H9 (cell line): ENCODE results near the gene RNF31. TPM values are rescaled to one million over a fixed set of nuclear protein-coding genes. Genes with fewer than 3 reads are reported as not detected.

Experiments
- DNase-seq: peaks from one replicate; pipeline ENCODE4 v3.0.0-alpha.2; 2017
- H2AFZ ChIP-seq: one replicate; pipeline ENCODE4 v1.6.1; 2013; ENCODE audit warnings: mild to moderate bottlenecking, low read length, control low read depth, moderate library complexity
- H2AK5ac ChIP-seq: 2 replicates; pipeline ENCODE4 v1.6.1; 2013; ENCODE audit warnings: low read length, control low read depth, mixed read lengths; ENCODE audit not compliant: insufficient read length
- H2BK120ac ChIP-seq: one replicate; pipeline ENCODE4 v1.6.1; 2013; ENCODE audit warnings: low read depth, mild to moderate bottlenecking, low read length, control low read depth, inconsistent platforms; ENCODE audit not compliant: poor library complexity, severe bottlenecking
- H2BK12ac ChIP-seq: 2 replicates; pipeline ENCODE4 v1.6.1; 2013; ENCODE audit warnings: low read length, control low read depth, mixed read lengths, low read depth; ENCODE audit not compliant: insufficient read length
- H2BK15ac ChIP-seq: 2 replicates; pipeline ENCODE4 v1.6.1; 2013; ENCODE audit warnings: low read depth, low read length, control low read depth
- H2BK20ac ChIP-seq: one replicate; pipeline ENCODE4 v1.6.1; 2013; ENCODE audit warnings: low read depth, mild to moderate bottlenecking, low read length, control low read depth, inconsistent platforms; ENCODE audit not compliant: poor library complexity, severe bottlenecking
- H2BK5ac ChIP-seq: 2 replicates; pipeline ENCODE4 v1.6.1; 2013; ENCODE audit warnings: low read length, control low read depth, mixed read lengths; ENCODE audit not compliant: insufficient read length
- H3K14ac ChIP-seq: 2 replicates; pipeline ENCODE4 v1.6.1; 2013; ENCODE audit warnings: low read length, control low read depth; ENCODE audit not compliant: insufficient read depth
- H3K18ac ChIP-seq: 2 replicates; pipeline ENCODE4 v1.6.1; 2013; ENCODE audit warnings: low read depth, mild to moderate bottlenecking, mixed read lengths, low read length, control low read depth; ENCODE audit not compliant: insufficient read length
- H3K23ac ChIP-seq: 2 replicates; pipeline ENCODE4 v1.6.1; 2013; ENCODE audit warnings: low read length, control low read depth, mixed read lengths, low read depth; ENCODE audit not compliant: insufficient read length
- H3K23me2 ChIP-seq: 2 replicates; pipeline ENCODE4 v1.6.1; 2013; ENCODE audit warnings: low read depth, mild to moderate bottlenecking, mixed read lengths, low read length, control low read depth; ENCODE audit not compliant: insufficient read length, poor library complexity, severe bottlenecking
- H3K27ac ChIP-seq: 2 replicates; pipeline ENCODE4 v1.5.1; 2013; ENCODE audit warnings: low read length, control low read depth, mixed read lengths, low read depth; ENCODE audit not compliant: insufficient read length
- H3K27me3 ChIP-seq: 2 replicates; pipeline ENCODE4 v1.6.1; 2013; ENCODE audit warnings: low read length, control low read depth, inconsistent platforms; ENCODE audit not compliant: insufficient read depth
- H3K4ac ChIP-seq: 2 replicates; pipeline ENCODE4 v1.6.1; 2013; ENCODE audit warnings: low read depth, mild to moderate bottlenecking, control low read depth, inconsistent platforms, low read length, moderate library complexity
- H3K4me1 ChIP-seq: 2 replicates; pipeline ENCODE4 v1.6.1; 2013; ENCODE audit warnings: low read length, control low read depth, inconsistent platforms; ENCODE audit not compliant: insufficient read depth
- H3K4me2 ChIP-seq: 2 replicates; pipeline ENCODE4 v1.6.1; 2013; ENCODE audit warnings: low read length, control low read depth, mixed read lengths; ENCODE audit not compliant: insufficient read length, insufficient read depth
- H3K56ac ChIP-seq: 2 replicates; pipeline ENCODE4 v1.6.1; 2013; ENCODE audit warnings: low read depth, mild to moderate bottlenecking, mixed read lengths, low read length, control low read depth; ENCODE audit not compliant: insufficient read length
- H3K79me1 ChIP-seq: 2 replicates; pipeline ENCODE4 v1.6.1; 2013; ENCODE audit warnings: low read depth, mild to moderate bottlenecking, moderate library complexity, low read length, control low read depth, inconsistent platforms; ENCODE audit not compliant: insufficient read depth, poor library complexity, severe bottlenecking
- H3K79me2 ChIP-seq: 2 replicates; pipeline ENCODE4 v1.6.1; 2013; ENCODE audit warnings: low read length, control low read depth, inconsistent platforms; ENCODE audit not compliant: insufficient read depth
- H3K9ac ChIP-seq: 2 replicates; pipeline ENCODE4 v1.6.1; 2013; ENCODE audit warnings: low read length, control low read depth, mixed read lengths; ENCODE audit not compliant: insufficient read length; ENCODE audit errors: extremely low read depth
- H3K9me3 ChIP-seq: one replicate; pipeline ENCODE4 v1.6.1; 2013; ENCODE audit warnings: low read depth, low read length, inconsistent platforms; ENCODE audit not compliant: control insufficient read depth
- H3T11ph ChIP-seq: one replicate; pipeline ENCODE4 v1.6.1; 2013; ENCODE audit warnings: mild to moderate bottlenecking, low read length, control low read depth, inconsistent platforms
- H4K20me1 ChIP-seq: one replicate; pipeline ENCODE4 v1.6.1; 2013; ENCODE audit not compliant: control insufficient read depth, insufficient read length, insufficient read depth
- H4K5ac ChIP-seq: 2 replicates; pipeline ENCODE4 v1.6.1; 2013; ENCODE audit warnings: low read depth, mild to moderate bottlenecking, mixed read lengths, low read length, control low read depth; ENCODE audit not compliant: insufficient read length
- H4K8ac ChIP-seq: replicated peaks from 2 replicates; pipeline ENCODE4 v1.6.1; 2013; ENCODE audit warnings: low read length, control low read depth, mixed read lengths, low read depth; ENCODE audit not compliant: insufficient read length
- H4K91ac ChIP-seq: 2 replicates; pipeline ENCODE4 v1.6.1; 2013; ENCODE audit warnings: low read depth, mild to moderate bottlenecking, moderate library complexity, mixed read lengths, low read length, control low read depth; ENCODE audit not compliant: insufficient read length
- H3K27ac Mint-ChIP-seq, 3 experiments: 2 replicates in 2 of 3; 3 replicates in 1 of 3; pipeline ENCODE4 v1.8.0; 2020 to 2021; ENCODE audit warnings: mixed read lengths in 3 of 3, mild to moderate bottlenecking in 1 of 3, moderate library complexity in 1 of 3
- H3K27me3 Mint-ChIP-seq: 2 replicates; pipeline ENCODE4 v1.8.0; 2021; ENCODE audit warnings: low read depth, mild to moderate bottlenecking, moderate library complexity, mixed read lengths
- H3K36me3 Mint-ChIP-seq, 3 experiments: 2 replicates in 2 of 3; 3 replicates in 1 of 3; pipeline ENCODE4 v1.8.0; 2020 to 2021; ENCODE audit warnings: low read depth in 3 of 3, mixed read lengths in 3 of 3; ENCODE audit not compliant: insufficient read depth in 1 of 3
- H3K4me1 Mint-ChIP-seq, 2 experiments: 2 replicates each; pipeline ENCODE4 v1.8.0; 2020; ENCODE audit warnings: mixed read lengths in 2 of 2
- H3K4me3 Mint-ChIP-seq, 2 experiments: 2 replicates in 1 of 2; 3 replicates in 1 of 2; pipeline ENCODE4 v1.8.0; 2020 to 2021; ENCODE audit warnings: mild to moderate bottlenecking in 2 of 2, mixed read lengths in 2 of 2, moderate library complexity in 1 of 2
- H3K9me3 Mint-ChIP-seq, 2 experiments: 2 replicates in 1 of 2; 3 replicates in 1 of 2; pipeline ENCODE4 v1.8.0; 2020; ENCODE audit warnings: mild to moderate bottlenecking in 2 of 2, mixed read lengths in 2 of 2, moderate library complexity in 1 of 2
- WGBS: extraction: QIAGEN DNeasy Blood & Tissue Kit; methylation state at CpG from one replicate; pipeline ENCODE4 v1.1.7; 2013; ENCODE audit warnings: missing lambda C conversion rate, low lambda C conversion rate, mixed read lengths; ENCODE audit not compliant: insufficient read length; ENCODE audit errors: extremely low coverage; 5-methylcytosine and 5-hydroxymethylcytosine counted together
- total RNA-seq: library from RNA; stranded (reverse); gene quantifications from 2 replicates; pipeline ENCODE4 v1.2.1, GENCODE V29; 2021
- TF ChIP-seq, protein P1 (sequence below): fragments of 200-600 bp; sonication (generic); conservative IDR thresholded peaks from 3 replicates; pipeline ENCODE4 v1.8.0; 2021; ENCODE audit warnings: antibody characterized with exemption, mild to moderate bottlenecking

Gene RNF31
- total RNA-seq, 1 experiment from 2014 or later = 87.3 TPM

DNA sequence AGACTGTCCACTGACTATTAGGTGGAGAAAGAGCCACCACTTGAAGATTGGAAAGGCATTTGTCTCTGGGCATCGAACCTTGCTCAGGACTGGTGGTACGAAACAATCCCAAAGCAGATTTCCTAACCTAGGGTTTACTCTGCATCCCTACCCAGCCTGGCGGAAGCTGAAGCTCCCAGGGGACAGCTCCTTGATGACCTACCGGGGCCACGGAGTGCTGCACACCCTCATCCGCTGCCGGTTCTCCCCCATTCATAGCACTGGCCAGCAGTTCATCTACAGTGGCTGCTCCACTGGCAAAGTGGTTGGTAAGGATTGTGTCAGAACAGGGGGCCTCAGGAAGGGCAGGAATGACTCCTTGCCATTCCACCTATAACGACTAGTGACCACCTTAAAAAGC, 26.1 kb upstream of the RNF31 start:
- no peak overlapping the region for H3K27ac ChIP-seq
- H3K4me1 ChIP-seq = no peaks in the 10 kb centered on the region
- Mint-ChIP-seq H3K36me3 (peaks cover 24 to 74% (median 68%) of the 10 kb centered on the region in 3 experiments; a peak in 6 of 7 replicates), H3K9me3 (no peaks in the 10 kb centered on the region), H3K4me1 (peaks cover 3 to 5% of the 10 kb centered on the region in 2 experiments), H3K27me3 (no peaks in the 10 kb centered on the region), H3K27ac (no peak overlapping the region), H3K4me3 (no peak overlapping the region)
- H4K20me1 ChIP-seq = no peaks in the 10 kb centered on the region
- no peak overlapping the region for H3K23ac ChIP-seq
- no peak overlapping the region for H4K8ac ChIP-seq
- H3K27me3 ChIP-seq = no peaks in the 10 kb centered on the region
- WGBS = no CpG with 5 or more reads among the region's 8 CpGs
- no peak overlapping the region for H3K56ac ChIP-seq
- no peak overlapping the region for H2BK5ac ChIP-seq
- H2BK12ac ChIP-seq = no peak overlapping the region
- no peak overlapping the region for H2AFZ ChIP-seq
- H3K79me2 ChIP-seq = no peaks in the 10 kb centered on the region
- no peak overlapping the region for H3K4me2 ChIP-seq
- no peak overlapping the region for H3K9ac ChIP-seq
- no peaks in the 10 kb centered on the region for H3K23me2 ChIP-seq
- H2BK15ac ChIP-seq = no peak overlapping the region
- H3T11ph ChIP-seq = no peak overlapping the region
- no peak overlapping the region for H3K18ac ChIP-seq
- no peak for DNase-seq
- H3K79me1 ChIP-seq = no peaks in the 10 kb centered on the region
- H4K91ac ChIP-seq = no peak overlapping the region
- TF ChIP-seq, protein P1, sequence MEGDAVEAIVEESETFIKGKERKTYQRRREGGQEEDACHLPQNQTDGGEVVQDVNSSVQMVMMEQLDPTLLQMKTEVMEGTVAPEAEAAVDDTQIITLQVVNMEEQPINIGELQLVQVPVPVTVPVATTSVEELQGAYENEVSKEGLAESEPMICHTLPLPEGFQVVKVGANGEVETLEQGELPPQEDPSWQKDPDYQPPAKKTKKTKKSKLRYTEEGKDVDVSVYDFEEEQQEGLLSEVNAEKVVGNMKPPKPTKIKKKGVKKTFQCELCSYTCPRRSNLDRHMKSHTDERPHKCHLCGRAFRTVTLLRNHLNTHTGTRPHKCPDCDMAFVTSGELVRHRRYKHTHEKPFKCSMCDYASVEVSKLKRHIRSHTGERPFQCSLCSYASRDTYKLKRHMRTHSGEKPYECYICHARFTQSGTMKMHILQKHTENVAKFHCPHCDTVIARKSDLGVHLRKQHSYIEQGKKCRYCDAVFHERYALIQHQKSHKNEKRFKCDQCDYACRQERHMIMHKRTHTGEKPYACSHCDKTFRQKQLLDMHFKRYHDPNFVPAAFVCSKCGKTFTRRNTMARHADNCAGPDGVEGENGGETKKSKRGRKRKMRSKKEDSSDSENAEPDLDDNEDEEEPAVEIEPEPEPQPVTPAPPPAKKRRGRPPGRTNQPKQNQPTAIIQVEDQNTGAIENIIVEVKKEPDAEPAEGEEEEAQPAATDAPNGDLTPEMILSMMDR = no peak
- H2BK120ac ChIP-seq = no peak overlapping the region
- H3K9me3 ChIP-seq = no peaks in the 10 kb centered on the region
- no peak overlapping the region for H3K4ac ChIP-seq
- H2AK5ac ChIP-seq = no peak overlapping the region
- H3K14ac ChIP-seq = no peak overlapping the region
- H2BK20ac ChIP-seq = no peak overlapping the region
- H4K5ac ChIP-seq = no peak overlapping the region
